ENCODE data around the gene S100A6.

S100A6 gene

DNA sequence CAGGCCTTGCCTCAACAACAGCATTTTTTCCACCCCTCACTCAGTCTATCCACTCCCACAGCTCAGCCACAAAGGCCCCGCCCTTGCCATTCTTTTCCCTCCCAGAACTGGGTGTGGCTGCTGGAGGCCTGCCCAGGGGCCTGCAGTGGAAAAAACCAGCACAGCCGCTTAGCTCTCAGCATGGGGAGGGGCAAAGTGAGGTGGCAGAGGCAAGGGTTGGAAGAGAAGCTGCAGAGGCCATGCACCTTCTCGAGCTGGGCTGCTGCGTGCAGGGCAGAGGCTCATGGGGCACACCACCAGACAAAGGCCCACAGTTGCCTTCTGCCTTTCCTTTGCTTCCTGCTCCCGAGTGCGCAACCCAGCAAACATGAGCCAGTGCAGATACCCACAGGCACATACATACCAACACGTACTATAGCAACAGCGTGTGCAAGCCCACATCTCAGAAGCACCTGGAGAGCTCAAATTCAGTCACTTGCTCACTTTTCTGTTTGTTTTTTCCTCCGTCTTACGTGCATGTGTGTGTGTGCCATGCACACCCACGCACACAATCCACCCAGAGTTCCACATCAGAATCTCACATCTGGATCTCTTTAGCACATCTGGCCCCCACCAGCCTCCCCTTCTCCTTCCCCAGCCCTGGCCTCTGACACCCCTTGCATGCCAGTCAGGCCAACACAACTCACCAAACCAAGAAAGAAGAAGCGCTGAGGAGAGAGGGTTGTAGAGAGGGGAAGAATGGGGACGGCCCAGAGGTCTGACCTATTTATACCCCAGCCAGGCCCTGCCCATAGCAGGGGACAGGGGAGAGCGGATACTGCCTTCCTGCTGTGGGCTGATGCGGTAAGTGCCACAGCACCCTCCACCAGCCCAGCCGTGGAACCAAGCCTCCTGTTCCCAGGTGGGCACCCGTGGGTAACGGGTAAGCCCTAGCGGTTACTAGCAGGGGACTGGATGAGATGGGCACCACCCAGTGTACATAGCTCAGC lies 9.6 kb upstream of the S100A6 start, which contains the start of gene S100A4:
S100A4 (minus strand) TSS at position 740 of the 989 bp plus-strand sequence. CDS start 1,012 bp downstream, outside the sequence.
- peak; percentile 82 for DNase-seq (ENCODE audit: low read depth, low spot score)

DNA sequence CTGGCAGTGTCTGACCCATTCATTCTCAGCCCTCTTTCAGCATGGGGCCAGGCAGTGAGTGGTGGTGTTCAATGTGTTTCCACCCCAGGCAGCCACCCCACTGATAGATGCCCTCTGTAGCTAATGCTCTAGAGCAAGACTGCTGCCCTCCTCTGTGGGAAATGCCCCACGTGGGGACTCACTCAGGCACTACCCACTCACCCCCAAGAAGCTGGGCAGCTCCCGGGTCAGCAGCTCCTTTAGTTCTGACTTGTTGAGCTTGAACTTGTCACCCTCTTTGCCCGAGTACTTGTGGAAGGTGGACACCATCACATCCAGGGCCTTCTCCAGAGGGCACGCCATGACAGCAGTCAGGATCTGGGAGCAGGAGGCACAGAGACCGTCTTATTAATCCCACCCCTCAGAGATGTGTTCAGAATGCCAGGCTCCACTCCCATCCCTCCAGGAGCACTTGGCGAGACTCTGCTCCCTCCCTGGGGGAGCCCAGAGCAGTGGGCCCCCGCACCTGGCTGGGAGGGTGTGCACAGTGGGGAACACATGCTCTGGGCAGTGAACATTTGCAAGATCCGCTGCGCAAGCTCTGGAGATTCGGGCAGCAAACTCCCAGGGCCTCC lies 8.8 kb upstream of the S100A6 start:
- DNase-seq (ENCODE audit: low read depth, low spot score): no peak

DNA sequence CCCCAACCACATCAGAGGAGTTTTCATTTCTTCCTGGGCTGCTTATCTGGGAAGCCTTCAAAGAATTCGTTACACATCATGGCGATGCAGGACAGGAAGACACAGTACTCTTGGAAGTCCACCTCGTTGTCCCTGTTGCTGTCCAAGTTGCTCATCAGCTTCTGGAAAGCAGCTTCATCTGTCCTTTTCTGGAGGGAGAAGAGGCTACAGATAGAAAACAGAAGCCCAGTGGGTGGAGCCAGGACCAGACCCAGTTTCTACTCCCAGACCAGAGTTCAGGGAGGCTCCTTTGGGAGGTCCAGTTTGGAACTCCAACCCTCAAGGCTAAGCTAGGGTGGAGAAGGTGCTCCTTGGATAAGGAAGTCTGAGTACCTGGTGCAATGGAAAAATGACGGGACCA lies 7.9 kb upstream of the S100A6 start:
- DNase-seq (ENCODE audit: low read depth, low spot score): no peak

DNA sequence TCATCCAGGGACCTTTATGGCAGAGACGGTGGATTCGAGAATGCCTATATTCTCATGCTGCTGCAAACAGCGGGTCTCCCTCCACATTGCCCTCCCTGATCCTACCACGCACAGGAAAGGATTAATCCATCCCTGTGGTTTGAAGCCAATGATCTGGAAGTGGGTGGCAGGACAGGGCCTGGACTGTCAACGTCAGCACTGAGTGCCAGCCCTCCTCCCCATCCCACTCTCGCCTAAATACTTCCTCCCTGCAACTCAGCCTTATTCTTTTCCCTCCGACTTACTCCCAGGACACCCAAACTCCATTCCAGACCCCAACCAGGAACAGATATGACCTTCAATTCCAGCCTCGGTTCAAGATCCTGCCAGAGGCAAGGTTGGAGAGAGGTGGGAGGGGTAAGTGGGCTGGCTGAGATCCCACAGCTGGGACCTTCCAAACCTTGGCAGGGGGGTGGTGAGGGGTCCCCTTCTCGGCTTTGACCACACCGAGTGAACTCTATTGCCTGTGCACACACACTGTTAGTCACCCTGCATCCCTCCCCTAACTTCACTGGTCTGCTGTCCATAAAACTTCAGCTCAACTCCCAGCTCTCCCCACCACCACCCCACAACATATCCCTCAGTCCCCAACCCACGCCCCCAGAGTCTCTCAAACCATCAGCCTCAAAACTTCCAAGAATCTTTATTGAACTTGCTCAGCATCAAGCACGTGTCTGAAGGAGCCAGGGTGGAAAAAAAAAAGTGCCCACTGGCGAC lies 7.3 kb upstream of the S100A6 start:
- DNase-seq (ENCODE audit: low read depth, low spot score): no peak

DNA sequence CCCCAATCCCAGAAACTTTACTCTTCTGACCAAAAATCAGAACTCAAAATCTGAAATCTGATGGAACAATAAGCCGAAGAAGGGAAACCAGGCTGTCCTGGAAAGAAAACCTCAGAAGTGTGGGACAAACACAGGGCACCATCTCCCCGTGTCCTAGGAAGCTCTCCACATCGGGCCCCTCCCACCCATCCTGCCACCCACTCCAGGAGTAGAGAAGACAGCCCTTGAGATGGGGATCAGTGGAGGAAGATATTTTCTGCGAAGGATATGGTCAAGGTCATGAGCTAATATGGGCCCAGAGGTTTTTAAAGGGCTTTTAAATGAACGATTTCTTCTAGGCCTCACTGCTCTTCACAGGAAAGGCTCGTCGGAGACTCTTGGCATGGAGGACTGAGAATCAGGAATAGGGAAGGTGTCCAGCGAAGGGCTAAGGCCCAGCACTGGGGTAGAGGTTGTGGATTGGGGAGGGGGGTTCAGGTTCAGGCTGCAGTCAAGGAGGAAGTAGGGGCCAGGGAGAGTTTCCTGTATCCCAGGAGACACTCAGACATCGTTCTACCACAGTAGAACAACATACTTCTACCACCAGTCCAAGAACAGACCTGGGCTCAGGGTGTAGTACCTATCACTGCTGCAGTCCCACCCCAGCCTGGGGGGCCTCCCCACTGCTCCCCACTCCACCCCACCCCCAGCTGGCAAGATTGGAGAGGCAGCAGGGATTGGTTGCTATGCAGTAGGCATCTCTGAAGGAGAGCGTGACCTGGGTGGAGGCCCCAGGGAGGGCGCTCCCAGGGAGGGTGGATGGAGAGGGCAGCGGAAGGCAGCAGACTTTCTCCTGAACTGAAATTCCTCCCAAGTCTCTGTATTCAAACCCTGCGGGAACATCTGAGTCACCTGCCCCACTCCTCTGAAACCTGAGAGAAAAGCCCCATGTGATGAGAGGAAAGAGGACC lies 6.1 kb upstream of the S100A6 start:
- no peak for DNase-seq (ENCODE audit: low read depth, low spot score)

DNA sequence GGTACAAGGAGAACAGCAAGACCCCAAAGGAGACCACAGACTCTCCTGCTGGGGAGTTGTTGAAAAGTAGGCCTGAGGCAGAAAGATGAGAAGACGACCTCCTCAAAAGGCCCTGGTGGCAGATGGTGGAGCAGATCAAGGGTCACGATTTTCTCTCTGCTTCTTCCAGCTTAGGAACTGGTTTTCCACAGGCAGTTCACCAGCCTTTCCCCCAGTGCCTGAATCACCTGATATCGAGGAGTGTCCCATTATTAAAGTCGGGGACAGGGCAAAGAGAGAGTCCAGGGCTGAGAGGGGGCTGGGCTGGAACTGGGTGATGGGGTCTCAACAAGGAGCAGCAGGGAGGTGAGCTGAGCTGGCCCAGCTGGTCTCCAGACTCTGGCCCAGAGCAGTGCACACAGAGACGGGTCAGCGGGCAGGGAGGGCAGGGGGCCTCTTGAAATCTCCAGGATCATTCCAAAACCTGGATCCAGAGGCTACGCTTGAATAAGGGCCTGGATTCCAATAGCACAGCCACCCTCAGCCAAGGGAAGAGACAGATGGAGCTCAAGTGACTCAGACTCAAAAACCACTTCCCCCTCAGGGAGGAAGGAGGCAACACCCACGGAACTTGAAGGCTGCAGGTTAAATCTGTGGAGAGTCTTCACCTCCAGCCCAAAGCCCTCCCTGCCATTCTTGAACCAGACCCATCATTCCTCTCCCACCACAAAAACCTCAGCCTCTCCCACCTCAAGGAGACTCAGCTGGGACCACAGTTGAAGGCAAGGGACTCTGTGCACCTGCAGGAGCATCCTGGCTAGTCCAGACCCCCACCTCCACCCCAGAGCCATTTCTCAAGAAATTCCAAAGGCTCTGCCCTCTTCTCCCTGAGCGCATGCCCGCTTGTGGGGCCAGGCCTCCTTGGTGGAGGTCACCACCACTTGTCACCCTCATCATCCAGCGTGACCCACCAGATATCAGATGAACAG lies 4.9 kb upstream of the S100A6 start, which contains the start of gene S100A5:
S100A5 (minus strand) TSS at position 541 of the 968 bp plus-strand sequence. CDS start 743 bp downstream, outside the sequence.
- no peak for DNase-seq (ENCODE audit: low read depth, low spot score)

DNA sequence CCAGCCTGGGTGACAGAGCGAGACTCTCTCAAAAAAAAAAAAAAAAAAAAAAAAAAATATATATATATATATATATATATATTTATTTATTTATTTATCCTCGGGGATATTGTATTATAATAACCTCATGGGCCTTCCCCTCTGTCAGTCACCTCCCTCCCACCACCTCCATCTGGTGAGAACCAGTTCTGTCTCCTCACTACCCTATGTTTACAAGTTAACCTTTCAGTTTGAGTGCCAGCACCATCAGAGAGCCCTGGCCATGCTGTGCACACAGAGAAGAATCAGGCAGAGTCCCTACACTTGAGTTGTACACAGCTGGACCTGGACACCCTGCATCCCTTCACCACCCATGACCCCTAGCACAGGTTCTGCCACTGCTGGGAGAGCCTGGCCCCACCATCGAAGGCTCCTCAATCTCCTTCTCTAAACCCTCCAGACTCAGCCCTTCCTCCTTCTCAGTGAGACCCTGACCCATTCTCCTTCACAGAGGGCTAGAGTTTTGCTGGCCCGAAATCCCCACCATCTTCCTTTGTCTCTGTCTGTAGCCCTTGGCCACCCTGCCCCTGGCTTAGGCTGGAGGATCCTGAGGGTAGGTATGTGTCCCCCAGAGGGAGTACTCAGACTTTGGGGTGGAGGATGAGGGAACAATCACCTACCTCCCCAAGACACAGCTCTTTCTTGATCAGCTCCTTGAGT lies 3.8 kb upstream of the S100A6 start:
- DNase-seq (ENCODE audit: low read depth, low spot score): no peak

DNA sequence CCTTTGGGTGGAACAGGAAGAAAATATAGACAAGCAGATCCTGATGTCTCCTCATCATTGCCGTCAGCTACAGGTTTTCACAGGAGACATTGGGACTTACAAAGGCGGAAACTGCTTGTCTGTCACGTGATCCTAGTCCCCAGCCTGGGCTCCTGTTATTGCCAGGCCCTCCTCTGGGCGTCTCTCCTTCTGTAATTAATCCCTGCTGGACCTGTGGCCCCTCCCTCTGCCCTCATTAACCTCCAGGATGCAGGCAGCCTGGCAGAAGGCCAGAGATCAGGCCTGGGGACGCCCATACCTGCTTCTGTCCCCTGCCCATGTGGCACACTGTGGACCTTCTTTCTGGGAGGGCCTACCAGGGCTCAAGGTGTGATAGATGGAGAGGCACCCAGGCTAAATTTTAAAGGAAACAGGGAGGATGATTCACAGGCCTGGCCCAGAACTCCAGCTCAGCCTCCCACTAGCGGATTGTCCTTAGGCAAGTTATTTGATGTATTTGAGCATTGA lies 2.6 kb upstream of the S100A6 start:
- DNase-seq (ENCODE audit: low read depth, low spot score): no peak

DNA sequence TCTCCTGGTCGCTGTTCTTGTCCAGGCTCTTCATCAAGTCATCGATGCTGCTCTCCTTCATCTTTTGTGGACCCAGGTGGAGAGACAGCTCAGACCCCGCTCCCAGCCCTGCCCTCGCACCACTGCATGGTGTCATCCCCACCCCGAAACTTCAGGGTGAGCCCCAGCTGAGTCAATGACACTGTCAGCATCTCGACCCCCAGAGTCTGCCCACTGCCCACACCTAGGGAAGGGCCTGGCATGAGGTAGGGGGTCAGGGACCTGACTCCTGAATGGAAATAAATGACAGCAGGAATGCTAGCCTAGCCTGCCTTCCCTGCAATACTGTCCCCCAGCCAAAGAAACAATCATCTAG lies 1.6 kb upstream of the S100A6 start:
- no peak for DNase-seq (ENCODE audit: low read depth, low spot score)

DNA sequence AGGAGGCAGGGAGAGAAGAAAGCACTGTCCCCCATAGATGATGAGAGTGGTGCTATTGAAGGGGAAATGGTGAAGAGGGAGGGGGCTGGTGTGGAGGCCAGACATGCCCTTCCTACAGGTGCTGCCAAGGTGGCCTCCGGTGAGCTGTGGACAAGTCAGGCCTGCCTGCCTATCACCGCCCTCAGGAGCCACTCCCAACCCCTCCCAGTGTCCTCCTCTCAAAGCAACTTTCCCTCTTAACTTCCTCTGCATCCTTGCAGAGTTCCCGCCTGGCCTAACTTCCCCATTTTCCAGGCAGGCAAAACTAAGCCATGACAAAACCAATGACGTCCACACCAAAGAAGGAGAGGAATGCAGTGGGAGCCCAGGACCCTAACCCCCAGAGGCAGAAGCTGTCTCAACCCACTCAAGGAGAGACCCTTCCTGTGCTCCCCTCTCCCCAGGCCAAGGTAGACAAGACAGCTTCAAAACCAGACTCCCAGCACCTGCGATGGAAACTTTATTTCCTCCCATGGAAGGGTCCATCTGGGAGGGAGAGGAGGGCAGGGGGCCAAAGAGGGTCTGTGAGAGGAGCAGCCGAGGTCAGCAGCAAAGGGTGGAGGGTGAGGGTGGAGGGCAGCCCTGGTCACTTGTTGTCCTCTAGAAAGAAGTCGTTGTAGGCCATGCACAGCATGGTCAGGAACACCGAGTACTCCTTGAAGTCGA lies 1.0 kb upstream of the S100A6 start:
- DNase-seq (ENCODE audit: low read depth, low spot score): no peak

DNA sequence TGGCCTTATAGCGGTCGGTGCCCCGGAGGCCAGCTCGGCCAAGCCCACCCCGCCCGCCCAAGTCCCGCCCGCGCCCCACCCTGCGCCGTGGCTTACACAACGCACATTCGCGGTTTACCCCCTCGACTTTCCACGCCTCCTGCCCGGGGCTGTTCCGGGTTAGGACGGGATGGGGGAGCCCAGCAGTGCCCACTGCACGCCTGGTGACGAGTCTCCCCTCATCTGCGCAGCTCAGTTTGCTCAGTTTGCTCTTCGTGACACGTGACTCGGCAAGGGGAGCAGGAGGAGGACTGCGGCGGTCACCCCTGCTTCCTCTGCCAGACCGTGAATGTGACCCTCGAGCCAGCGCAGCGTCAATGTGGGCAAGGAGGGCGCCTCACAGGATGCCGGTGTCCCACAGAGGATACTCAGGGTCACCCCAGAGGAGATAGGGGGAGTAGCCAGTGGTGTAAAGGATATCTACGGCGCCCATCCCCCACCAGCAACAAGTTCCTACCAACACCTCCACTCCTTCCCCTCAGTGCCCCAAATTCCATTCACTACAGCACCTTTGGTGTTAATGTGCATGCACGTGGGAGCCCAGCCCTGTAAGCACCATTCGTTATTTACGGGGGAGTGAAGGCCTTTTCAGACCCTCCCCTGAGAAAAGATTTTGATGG lies 350 bp upstream of the S100A6 start:
- DNase-seq (ENCODE audit: low read depth, low spot score): peak; percentile 61

DNA sequence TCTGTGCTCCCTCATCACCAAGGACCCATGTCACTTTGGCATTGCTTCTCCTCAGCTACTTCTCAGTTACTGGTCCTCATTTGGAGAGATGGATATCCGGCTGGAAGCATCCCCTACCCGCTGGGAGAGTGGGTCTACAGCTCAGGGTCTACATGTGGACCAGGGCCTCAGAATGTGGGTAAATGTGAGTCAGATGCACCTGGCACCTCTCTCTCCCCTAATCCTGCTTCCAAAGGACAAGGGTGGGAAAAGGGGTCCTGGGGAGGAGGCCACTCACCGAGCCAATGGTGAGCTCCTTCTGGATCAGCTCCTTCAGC lies 908 bp downstream of the S100A6 start:
- DNase-seq (ENCODE audit: low read depth, low spot score): no peak

DNA sequence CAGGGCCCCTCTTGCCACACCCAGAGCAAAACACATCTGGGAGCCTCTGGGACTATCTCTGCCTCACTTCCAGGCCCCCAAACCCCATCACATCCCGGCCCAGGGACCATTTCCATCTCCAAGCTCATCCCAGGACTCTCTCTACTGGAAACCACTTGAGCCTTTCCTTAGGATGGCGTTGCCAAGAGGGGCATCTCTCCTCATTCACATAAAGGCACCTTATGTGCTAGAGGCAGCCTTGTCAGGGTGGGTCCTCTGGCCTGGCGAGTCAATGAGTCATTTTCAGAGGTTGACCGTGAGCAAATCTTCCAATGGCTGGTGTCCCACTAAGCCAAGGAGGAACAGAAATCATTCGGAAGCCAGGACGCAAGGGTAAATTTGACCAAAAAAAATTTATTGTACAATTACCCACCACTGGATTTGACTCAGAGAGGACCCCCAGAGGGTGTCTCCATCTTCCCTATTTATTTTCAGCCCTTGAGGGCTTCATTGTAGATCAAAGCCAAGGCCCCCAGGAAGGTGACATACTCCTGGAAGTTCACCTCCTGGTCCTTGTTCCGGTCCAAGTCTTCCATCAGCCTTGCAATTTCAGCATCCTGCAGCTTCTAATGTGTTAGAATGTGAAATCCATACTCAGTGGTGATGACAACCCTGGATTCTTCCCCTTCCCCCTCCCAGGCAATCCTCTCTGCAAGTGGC lies 1.4 kb downstream of the S100A6 start:
- no peak for DNase-seq (ENCODE audit: low read depth, low spot score)

DNA sequence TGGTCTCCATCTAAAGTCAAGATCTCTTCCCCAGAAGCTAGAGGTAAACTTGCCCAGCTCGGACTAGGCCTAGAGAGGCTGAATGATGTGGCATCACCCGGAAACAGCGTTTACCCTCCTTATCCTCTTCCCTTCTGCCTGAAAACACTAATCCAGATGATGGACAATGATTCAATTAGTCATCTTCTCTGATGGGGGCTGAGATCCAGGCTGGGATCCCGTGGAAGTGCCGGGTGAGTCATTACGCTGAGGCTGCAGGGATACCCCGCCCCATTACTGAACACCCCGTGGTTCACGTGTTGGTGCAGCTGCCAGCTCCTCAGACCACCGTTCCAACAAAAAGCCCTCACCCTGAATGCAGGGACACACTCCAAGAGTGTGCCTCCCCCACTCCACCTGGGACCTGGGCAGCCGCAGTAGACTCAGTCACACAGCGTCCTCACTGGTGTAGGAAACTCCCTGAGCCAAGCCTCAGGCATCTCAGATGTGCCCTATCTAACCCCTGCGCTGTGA lies 2.0 kb downstream of the S100A6 start:
- no peak for DNase-seq (ENCODE audit: low read depth, low spot score)

DNA sequence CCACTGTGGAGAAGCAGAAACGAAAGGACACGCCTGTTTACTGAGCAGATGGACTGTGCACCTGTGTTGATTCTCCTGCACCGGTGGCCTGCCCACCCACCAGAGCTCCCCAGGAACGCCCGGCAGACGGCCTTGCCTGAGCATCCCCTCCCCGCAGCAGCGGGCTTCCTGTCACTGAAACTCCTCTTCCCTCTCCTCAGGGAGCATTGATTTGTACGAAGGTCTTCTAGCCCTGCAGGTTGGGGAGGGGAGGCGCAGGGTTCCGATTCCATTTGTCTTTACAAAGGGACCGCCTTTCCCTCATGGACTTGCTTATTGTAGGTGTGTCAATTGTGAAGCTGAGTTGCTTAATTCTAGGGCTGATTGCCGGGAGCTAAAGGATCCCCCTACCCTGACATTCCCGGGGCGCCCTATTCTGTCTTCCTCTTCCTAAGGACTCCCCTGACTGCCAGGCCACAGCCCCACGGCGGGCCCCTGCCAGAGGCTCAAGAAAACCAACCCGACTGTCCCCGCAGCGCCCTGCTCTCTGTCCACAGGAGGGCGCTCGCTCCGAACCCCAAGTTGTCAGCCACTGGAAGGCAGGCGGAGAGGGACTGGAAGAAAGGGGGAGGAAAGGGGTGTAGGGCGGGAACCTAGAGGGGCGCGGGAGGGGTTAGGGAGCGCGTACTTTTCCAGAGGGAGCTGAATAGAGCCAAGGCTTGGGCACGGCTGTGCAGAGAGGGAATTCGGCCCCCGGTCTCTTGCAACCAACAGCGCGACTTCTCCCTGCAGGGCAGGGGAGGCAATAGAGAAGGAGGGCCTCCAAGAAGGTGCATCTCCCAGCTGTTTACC lies 2.8 kb downstream of the S100A6 start:
- DNase-seq (ENCODE audit: low read depth, low spot score): peak; percentile 27

DNA sequence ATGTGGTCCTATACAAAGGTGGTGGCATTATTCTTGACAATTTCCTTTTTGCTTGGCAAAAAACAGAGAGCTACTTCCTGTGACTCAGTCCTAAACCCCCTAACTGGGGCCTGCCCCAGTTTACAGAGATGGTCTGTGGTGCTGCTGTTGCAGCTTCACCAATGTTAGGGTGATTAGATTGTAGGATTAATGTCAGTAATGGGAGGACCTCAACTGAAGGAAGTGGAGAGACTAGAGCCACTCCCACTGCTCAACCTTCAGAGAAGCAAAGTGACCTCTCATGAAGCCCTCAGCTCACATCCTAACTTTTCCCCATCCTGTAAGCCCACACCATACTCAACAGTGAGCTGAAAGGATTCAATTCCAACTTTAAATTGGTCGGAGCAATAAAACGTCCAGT lies 3.6 kb downstream of the S100A6 start:
- DNase-seq (ENCODE audit: low read depth, low spot score): no peak

Measured in activated naive CD8-positive, alpha-beta T cell treated with anti-CD3 and anti-CD28 coated beads, Interleukin-2, amount 50 U/mL, for 16 hours (primary cell).